CD14-positive monocyte (primary cell): ENCODE results near the gene GNPTG. TPM values are rescaled to one million over a fixed set of nuclear protein-coding genes. Genes with fewer than 3 reads are reported as not detected.

Source experiments
- DNase-seq, 3 donors: peaks; one replicate each; pipeline ENCODE4 v3.0.0-alpha.2; 2011 to 2022
- H2AFZ ChIP-seq: 2 replicates; pipeline ENCODE4 v1.6.0; 2012; ENCODE audit warnings: mild to moderate bottlenecking, low read depth, low read length, inconsistent platforms; ENCODE audit not compliant: insufficient read depth, poor library complexity, severe bottlenecking
- H3K27ac ChIP-seq, 2 donors: 1 replicate in 1 of 2; 2 replicates in 1 of 2; pipeline ENCODE4 v1.5.1; 2012 to 2013; ENCODE audit warnings: low read length in 2 of 2, control low read depth in 1 of 2, inconsistent platforms in 1 of 2, low read depth in 1 of 2, mild to moderate bottlenecking in 1 of 2
- H3K27me3 ChIP-seq, 2 donors: one replicate each; pipeline versions ENCODE4 v1.6.0 to v1.6.1; 2011 to 2013; ENCODE audit warnings: low read length in 2 of 2; ENCODE audit not compliant: control insufficient read depth in 2 of 2, insufficient read depth in 2 of 2
- H3K36me3 ChIP-seq, 2 donors: replicated peaks in 1 of 2; 1 replicate in 1 of 2; 2 replicates in 1 of 2; pipeline versions ENCODE4 v1.5.1 to v1.6.1; 2012 to 2013; ENCODE audit warnings: low read length in 2 of 2, control low read depth in 1 of 2, inconsistent platforms in 1 of 2, mild to moderate bottlenecking in 1 of 2; ENCODE audit not compliant: insufficient read depth in 2 of 2, control insufficient read depth in 1 of 2
- H3K4me1 ChIP-seq, 2 donors: 1 replicate in 1 of 2; 2 replicates in 1 of 2; pipeline versions ENCODE4 v1.5.1 to v1.6.1; 2012 to 2013; ENCODE audit warnings: low read length in 2 of 2, control low read depth in 1 of 2, inconsistent platforms in 1 of 2, mild to moderate bottlenecking in 1 of 2, moderate library complexity in 1 of 2; ENCODE audit not compliant: insufficient read depth in 2 of 2, control insufficient read depth in 1 of 2
- H3K4me2 ChIP-seq: replicated peaks from 2 replicates; pipeline ENCODE3; 2012; ENCODE audit warnings: low read length, moderate library complexity, mild to moderate bottlenecking; ENCODE audit not compliant: poor library complexity, severe bottlenecking; ENCODE audit errors: extremely low read depth
- H3K4me3 ChIP-seq, 3 experiments: fragments of 200-600 bp in 1 of 3; sonication (generic) in 1 of 3; replicated peaks in 1 of 3; 1 replicate in 2 of 3; 2 replicates in 1 of 3; pipeline ENCODE4 v1.5.1; 2011 to 2013; ENCODE audit warnings: low read length in 3 of 3, mild to moderate bottlenecking in 3 of 3, control low read depth in 2 of 3, low read depth in 2 of 3, inconsistent platforms in 1 of 3, moderate library complexity in 1 of 3
- H3K79me2 ChIP-seq: 2 replicates; pipeline ENCODE4 v1.6.0; 2012; ENCODE audit warnings: mild to moderate bottlenecking, control low read depth, inconsistent platforms, low read length, moderate library complexity; ENCODE audit not compliant: insufficient read depth
- H3K9ac ChIP-seq: 2 replicates; pipeline ENCODE4 v1.6.0; 2017; ENCODE audit warnings: low read length, mild to moderate bottlenecking; ENCODE audit not compliant: insufficient read depth, poor library complexity, severe bottlenecking
- H3K9me3 ChIP-seq, 2 donors: replicated peaks in 1 of 2; 1 replicate in 1 of 2; 2 replicates in 1 of 2; pipeline versions ENCODE4 v1.5.1 to v1.6.1; 2012 to 2013; ENCODE audit warnings: low read length in 2 of 2, control low read depth in 1 of 2; ENCODE audit not compliant: control insufficient read depth in 1 of 2, insufficient read depth in 1 of 2
- H4K20me1 ChIP-seq: 2 replicates; pipeline ENCODE4 v1.6.0; 2012; ENCODE audit warnings: mild to moderate bottlenecking, low read length, control low read depth, moderate library complexity; ENCODE audit not compliant: insufficient read depth
- H3K27ac Mint-ChIP-seq, 7 donors: one replicate each; pipeline ENCODE4 v1.8.0; 2020; ENCODE audit warnings: mild to moderate bottlenecking in 7 of 7, mixed read lengths in 7 of 7, moderate library complexity in 6 of 7, inconsistent platforms in 2 of 7
- H3K27me3 Mint-ChIP-seq, 3 donors: one replicate each; pipeline ENCODE4 v1.8.0; 2021 to 2022; ENCODE audit warnings: low read depth in 3 of 3, mild to moderate bottlenecking in 3 of 3, mixed read lengths in 3 of 3, moderate library complexity in 3 of 3, inconsistent platforms in 1 of 3
- H3K36me3 Mint-ChIP-seq, 2 donors: one replicate each; pipeline ENCODE4 v1.8.0; 2020; ENCODE audit warnings: mixed read lengths in 2 of 2, inconsistent platforms in 1 of 2, mild to moderate bottlenecking in 1 of 2
- H3K4me1 Mint-ChIP-seq: one replicate; pipeline ENCODE4 v1.8.0; 2020; ENCODE audit warnings: mild to moderate bottlenecking, mixed read lengths
- H3K4me3 Mint-ChIP-seq, 2 donors: one replicate each; pipeline ENCODE4 v1.8.0; 2020; ENCODE audit warnings: mild to moderate bottlenecking in 2 of 2, mixed read lengths in 2 of 2, moderate library complexity in 1 of 2
- H3K9me3 Mint-ChIP-seq, 7 donors: one replicate each; pipeline ENCODE4 v1.8.0; 2020 to 2022; ENCODE audit warnings: mixed read lengths in 7 of 7, mild to moderate bottlenecking in 6 of 7, moderate library complexity in 6 of 7, inconsistent platforms in 2 of 7
- CTCF ChIP-seq: fragments of 200-600 bp; IDR thresholded peaks from one replicate; pipeline ENCODE4 v1.8.0; 2022; ENCODE audit warnings: antibody characterized with exemption, mild to moderate bottlenecking
- WGBS: methylation state at CpG from one replicate; pipeline ENCODE4 v1.1.5; 2013; ENCODE audit warnings: missing lambda C conversion rate; ENCODE audit not compliant: insufficient coverage; 5-methylcytosine and 5-hydroxymethylcytosine counted together
- intact Hi-C, 2 donors: fragments of 100-400 bp; cut with micrococcal nuclease; formaldehyde crosslinking; loops; one replicate each; pipeline versions ENCODE4 v1.15.0 to v1.15.1; 2023
- polyA plus RNA-seq, 3 donors: library from polyadenylated mRNA; depleted of rRNA in 1 of 3; unstranded in 2 of 3; stranded (reverse) in 1 of 3; fragments of 300-500 nt in 2 of 3; fragments of >200 nt in 1 of 3; fragmentation: Illumina TruSeq in 2 of 3; gene quantifications; 1 replicate in 2 of 3; 2 replicates in 1 of 3; pipeline ENCODE4 v1.2.3, GENCODE V29; 2012 to 2021

Gene GNPTG
- polyA plus RNA-seq, 3 donors, result 74.7 to 130 (median 82.5) TPM

DNA sequence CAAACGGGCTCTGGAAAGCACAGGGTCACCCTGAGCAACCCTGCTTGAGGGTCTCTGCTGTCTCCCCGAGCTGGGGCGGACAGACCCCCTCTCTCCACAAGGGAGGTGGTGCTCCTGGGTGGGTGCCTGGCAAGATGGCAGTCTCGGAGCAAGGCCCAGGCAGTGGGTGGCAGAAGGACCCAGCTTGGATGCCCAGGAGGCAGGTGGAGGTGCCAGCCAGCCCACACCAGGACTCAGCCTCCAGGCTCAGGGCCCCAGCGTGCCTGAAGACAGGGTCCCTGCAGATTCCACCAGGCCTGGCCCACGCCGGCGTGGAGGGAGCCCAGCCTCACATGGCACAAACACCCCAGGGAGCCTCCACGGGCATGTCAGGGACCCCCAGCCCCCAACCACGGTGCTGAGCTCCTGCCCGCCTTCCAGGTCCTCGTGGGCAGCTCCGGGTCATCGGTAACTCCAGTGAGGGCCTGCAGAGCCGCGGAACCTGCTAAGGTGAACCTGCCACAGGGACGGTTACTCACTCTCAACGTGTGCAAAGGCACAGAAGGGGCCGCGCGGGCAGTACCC is 42.0 kb downstream of the GNPTG start:
- no peak overlapping the region for H3K4me3 ChIP-seq
- no peak overlapping the region for H3K27ac ChIP-seq
- no peak overlapping the region for H2AFZ ChIP-seq
- peaks cover 23% of the 10 kb centered on the region for H4K20me1 ChIP-seq
- H3K36me3 ChIP-seq, result peaks cover 80 to 92% of the 10 kb centered on the region in 2 donors
- H3K4me2 ChIP-seq, result no peak overlapping the region
- H3K9me3 ChIP-seq, result no peaks in the 10 kb centered on the region
- Mint-ChIP-seq H3K27ac (no peak overlapping the region), H3K36me3 (peaks cover 60 to 84% of the 10 kb centered on the region in 2 donors), H3K27me3 (peaks cover 0 to 3% (median 0%) of the 10 kb centered on the region in 3 donors), H3K4me3 (no peak overlapping the region), H3K9me3 (no peaks in the 10 kb centered on the region), H3K4me1 (no peaks in the 10 kb centered on the region)
- DNase-seq, result no peak
- no peak for TF ChIP-seq CTCF
- intact Hi-C loops, result no loop called here
- H3K79me2 ChIP-seq, result no peaks in the 10 kb centered on the region
- no peaks in the 10 kb centered on the region for H3K27me3 ChIP-seq
- no peaks in the 10 kb centered on the region for H3K4me1 ChIP-seq
- H3K9ac ChIP-seq, result no peak overlapping the region
- 97% methylated on average over 18 of the region's 21 CpGs for WGBS

DNA sequence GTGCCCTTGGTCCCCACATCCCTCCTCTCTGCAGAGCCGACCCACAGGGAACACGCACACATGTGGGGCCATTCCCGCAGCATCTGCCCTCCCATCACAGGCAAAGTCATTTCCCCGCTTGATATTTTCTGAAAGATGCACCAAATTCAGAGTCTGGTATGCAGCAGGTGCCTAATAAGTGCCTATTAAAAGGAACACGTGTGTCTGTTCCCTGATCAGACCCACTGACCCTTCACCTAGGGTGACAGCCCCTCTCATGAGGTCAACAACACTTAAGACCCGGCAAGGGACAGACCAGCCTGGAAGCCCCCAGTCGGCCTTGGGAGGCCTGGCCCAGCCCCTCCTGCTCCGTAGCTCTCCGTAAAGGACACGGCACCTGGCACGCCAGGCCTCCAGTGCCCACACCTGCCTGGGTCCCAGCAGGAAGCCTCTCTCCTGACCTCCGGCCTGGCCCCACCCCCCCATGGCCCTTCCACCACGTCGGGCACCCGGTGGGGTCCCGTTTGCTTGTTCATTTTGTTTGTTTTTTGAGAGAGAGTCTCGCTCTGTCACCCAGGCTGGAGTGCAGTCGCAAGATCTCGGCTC is 42.7 kb downstream of the GNPTG start:
- Histone ChIP-seq H3K4me1 (no peaks in the 10 kb centered on the region), H3K9me3 (no peaks in the 10 kb centered on the region), H2AFZ (no peak overlapping the region), H4K20me1 (peaks cover 28% of the 10 kb centered on the region), H3K79me2 (no peaks in the 10 kb centered on the region), H3K9ac (no peak overlapping the region), H3K4me2 (no peak overlapping the region), H3K36me3 (peaks cover 83 to 92% of the 10 kb centered on the region in 2 donors), H3K27me3 (no peaks in the 10 kb centered on the region), H3K27ac (no peak overlapping the region), H3K4me3 (no peak overlapping the region)
- Mint-ChIP-seq H3K27ac (no peak overlapping the region), H3K4me1 (no peaks in the 10 kb centered on the region), H3K9me3 (no peaks in the 10 kb centered on the region), H3K36me3 (peaks cover 61 to 84% of the 10 kb centered on the region in 2 donors), H3K27me3 (peaks cover 0 to 3% (median 0%) of the 10 kb centered on the region in 3 donors), H3K4me3 (no peak overlapping the region)
- intact Hi-C loops, result no loop called here
- no peak for DNase-seq
- WGBS, result 96% methylated on average over 11 of the region's 19 CpGs
- no peak for TF ChIP-seq CTCF
